ENCODE data around the gene EML4. TPM values are rescaled to one million over a fixed set of nuclear protein-coding genes. Genes with fewer than 3 reads are reported as not detected.
A peak's percentile ranks its signal among the peaks of the same experiment; 100 is the strongest.

EML4 gene
- total and polyA plus RNA-seq, 2 of the 13 experiments (the other 11 are each of a cell fraction or from before 2014, with no cell fraction given): 243 to 476 TPM

DNA sequence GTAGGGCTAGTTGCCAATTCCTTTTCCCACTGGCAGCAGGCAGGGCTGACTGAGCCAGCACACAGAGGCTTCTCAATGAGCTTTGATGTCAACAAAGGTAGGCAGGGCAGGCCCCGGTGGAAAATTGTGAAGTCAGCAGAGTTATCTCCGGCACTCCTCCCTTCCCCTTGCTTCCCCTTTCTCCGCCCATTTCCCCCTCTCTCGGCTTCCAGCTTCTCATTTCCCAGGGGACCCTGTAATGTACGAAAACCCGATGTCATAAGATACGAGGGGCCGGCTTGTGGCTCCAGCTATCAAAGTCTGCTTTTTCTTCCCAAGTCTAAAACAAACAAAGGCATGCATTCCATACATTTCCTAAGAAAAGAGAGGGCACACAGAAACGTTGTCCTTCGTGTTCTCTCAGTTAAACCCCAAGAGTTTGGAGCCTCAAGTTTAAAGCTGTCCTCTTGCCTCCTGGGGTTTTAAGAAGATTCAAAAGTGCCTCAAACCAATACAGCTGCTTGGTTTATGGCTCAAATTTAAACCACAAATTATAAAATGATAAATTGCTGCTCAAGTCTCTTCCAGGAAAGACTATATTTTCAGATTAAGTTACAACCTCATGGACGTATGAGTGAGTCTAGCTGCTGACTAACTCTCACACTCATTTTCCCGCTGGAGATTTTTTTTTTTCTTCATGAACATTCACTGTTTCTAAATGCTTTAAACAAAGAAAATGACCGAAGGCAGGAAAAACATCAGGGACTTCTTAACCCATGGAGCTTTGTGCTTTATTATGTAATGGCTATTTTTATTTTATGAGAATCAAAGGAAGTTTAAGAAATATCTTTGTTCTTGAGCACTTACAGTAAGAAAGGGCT lies 27.2 kb upstream of the EML4 start (continued):
- TF ChIP-seq MTF1 (CRISPR knock-in tag; IDR thresholded peaks at IDR 0.05): no peak
- TF ChIP-seq RORA (CRISPR knock-in tag; IDR thresholded peaks at IDR 0.05): no peak
- TF ChIP-seq HOXD1 (CRISPR knock-in tag; IDR thresholded peaks at IDR 0.05): peak; percentile 50; the same call in 1 of the 2 replicates
- no peak for TF ChIP-seq TOE1 (CRISPR knock-in tag; IDR thresholded peaks at IDR 0.05)
- no peak for TF ChIP-seq SNAI1 (CRISPR knock-in tag; IDR thresholded peaks at IDR 0.05; ENCODE audit: borderline replicate concordance)
- peak; percentile 65 for TF ChIP-seq RBFOX2 (IDR thresholded peaks at IDR 0.05; ENCODE audit: low read depth, low read length)
- TF ChIP-seq MYNN (CRISPR knock-in tag; IDR thresholded peaks at IDR 0.05; ENCODE audit: low read depth): no peak
- TF ChIP-seq, protein P1, sequence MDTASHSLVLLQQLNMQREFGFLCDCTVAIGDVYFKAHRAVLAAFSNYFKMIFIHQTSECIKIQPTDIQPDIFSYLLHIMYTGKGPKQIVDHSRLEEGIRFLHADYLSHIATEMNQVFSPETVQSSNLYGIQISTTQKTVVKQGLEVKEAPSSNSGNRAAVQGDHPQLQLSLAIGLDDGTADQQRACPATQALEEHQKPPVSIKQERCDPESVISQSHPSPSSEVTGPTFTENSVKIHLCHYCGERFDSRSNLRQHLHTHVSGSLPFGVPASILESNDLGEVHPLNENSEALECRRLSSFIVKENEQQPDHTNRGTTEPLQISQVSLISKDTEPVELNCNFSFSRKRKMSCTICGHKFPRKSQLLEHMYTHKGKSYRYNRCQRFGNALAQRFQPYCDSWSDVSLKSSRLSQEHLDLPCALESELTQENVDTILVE (CRISPR knock-in tag; IDR thresholded peaks at IDR 0.05): peak; percentile 22; the same call in 1 of the 2 replicates
- TF ChIP-seq, protein P2, sequence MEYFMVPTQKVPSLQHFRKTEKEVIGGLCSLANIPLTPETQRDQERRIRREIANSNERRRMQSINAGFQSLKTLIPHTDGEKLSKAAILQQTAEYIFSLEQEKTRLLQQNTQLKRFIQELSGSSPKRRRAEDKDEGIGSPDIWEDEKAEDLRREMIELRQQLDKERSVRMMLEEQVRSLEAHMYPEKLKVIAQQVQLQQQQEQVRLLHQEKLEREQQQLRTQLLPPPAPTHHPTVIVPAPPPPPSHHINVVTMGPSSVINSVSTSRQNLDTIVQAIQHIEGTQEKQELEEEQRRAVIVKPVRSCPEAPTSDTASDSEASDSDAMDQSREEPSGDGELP (IDR thresholded peaks at IDR 0.05; ENCODE audit: borderline replicate concordance, low read depth): peak; percentile 49; the same call in 1 of the 2 replicates
- no peak for TF ChIP-seq ZNF138 (CRISPR knock-in tag; IDR thresholded peaks at IDR 0.05; ENCODE audit: low read depth)
- TF ChIP-seq, protein P3, sequence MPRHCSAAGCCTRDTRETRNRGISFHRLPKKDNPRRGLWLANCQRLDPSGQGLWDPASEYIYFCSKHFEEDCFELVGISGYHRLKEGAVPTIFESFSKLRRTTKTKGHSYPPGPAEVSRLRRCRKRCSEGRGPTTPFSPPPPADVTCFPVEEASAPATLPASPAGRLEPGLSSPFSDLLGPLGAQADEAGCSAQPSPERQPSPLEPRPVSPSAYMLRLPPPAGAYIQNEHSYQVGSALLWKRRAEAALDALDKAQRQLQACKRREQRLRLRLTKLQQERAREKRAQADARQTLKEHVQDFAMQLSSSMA (CRISPR knock-in tag; IDR thresholded peaks at IDR 0.05): no peak
- TF ChIP-seq SP4 (CRISPR knock-in tag; IDR thresholded peaks at IDR 0.05): no peak
- TF ChIP-seq, protein P4, sequence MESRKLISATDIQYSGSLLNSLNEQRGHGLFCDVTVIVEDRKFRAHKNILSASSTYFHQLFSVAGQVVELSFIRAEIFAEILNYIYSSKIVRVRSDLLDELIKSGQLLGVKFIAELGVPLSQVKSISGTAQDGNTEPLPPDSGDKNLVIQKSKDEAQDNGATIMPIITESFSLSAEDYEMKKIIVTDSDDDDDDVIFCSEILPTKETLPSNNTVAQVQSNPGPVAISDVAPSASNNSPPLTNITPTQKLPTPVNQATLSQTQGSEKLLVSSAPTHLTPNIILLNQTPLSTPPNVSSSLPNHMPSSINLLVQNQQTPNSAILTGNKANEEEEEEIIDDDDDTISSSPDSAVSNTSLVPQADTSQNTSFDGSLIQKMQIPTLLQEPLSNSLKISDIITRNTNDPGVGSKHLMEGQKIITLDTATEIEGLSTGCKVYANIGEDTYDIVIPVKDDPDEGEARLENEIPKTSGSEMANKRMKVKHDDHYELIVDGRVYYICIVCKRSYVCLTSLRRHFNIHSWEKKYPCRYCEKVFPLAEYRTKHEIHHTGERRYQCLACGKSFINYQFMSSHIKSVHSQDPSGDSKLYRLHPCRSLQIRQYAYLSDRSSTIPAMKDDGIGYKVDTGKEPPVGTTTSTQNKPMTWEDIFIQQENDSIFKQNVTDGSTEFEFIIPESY (CRISPR knock-in tag; IDR thresholded peaks at IDR 0.05): no peak
- TF ChIP-seq CENPX (CRISPR knock-in tag; IDR thresholded peaks at IDR 0.05): no peak
- TF ChIP-seq CC2D1A (CRISPR knock-in tag; IDR thresholded peaks at IDR 0.05): no peak
- no peak; the same call in 1 of the 2 replicates for TF ChIP-seq KDM5A (IDR thresholded peaks at IDR 0.05; ENCODE audit: borderline replicate concordance, low read length)
- TF ChIP-seq, protein P5, sequence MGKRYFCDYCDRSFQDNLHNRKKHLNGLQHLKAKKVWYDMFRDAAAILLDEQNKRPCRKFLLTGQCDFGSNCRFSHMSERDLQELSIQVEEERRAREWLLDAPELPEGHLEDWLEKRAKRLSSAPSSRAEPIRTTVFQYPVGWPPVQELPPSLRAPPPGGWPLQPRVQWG (CRISPR knock-in tag; IDR thresholded peaks at IDR 0.05; ENCODE audit: borderline replicate concordance, low read depth): no peak
- peak; percentile 68; the same call in 1 of the 2 replicates for TF ChIP-seq NR2F2 (IDR thresholded peaks at IDR 0.05; ENCODE audit: borderline replicate concordance, low read depth)
- TF ChIP-seq, protein P6, sequence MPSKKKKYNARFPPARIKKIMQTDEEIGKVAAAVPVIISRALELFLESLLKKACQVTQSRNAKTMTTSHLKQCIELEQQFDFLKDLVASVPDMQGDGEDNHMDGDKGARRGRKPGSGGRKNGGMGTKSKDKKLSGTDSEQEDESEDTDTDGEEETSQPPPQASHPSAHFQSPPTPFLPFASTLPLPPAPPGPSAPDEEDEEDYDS (CRISPR knock-in tag; IDR thresholded peaks at IDR 0.05): peak; percentile 81
- TF ChIP-seq ZNF160 (CRISPR knock-in tag; IDR thresholded peaks at IDR 0.05): no peak
- TF ChIP-seq, protein P7, sequence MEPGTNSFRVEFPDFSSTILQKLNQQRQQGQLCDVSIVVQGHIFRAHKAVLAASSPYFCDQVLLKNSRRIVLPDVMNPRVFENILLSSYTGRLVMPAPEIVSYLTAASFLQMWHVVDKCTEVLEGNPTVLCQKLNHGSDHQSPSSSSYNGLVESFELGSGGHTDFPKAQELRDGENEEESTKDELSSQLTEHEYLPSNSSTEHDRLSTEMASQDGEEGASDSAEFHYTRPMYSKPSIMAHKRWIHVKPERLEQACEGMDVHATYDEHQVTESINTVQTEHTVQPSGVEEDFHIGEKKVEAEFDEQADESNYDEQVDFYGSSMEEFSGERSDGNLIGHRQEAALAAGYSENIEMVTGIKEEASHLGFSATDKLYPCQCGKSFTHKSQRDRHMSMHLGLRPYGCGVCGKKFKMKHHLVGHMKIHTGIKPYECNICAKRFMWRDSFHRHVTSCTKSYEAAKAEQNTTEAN (CRISPR knock-in tag; conservative IDR thresholded peaks at IDR 0.05): no peak; the same call in 1 of the 2 replicates
- TF ChIP-seq HDAC2 (CRISPR knock-in tag; IDR thresholded peaks at IDR 0.05): peak; percentile 92
- no peak for TF ChIP-seq NFKBIZ (CRISPR knock-in tag; IDR thresholded peaks at IDR 0.05)

All from HepG2 (cell line).